ENCODE results near the gene PFDN1.

Gene PFDN1

DNA sequence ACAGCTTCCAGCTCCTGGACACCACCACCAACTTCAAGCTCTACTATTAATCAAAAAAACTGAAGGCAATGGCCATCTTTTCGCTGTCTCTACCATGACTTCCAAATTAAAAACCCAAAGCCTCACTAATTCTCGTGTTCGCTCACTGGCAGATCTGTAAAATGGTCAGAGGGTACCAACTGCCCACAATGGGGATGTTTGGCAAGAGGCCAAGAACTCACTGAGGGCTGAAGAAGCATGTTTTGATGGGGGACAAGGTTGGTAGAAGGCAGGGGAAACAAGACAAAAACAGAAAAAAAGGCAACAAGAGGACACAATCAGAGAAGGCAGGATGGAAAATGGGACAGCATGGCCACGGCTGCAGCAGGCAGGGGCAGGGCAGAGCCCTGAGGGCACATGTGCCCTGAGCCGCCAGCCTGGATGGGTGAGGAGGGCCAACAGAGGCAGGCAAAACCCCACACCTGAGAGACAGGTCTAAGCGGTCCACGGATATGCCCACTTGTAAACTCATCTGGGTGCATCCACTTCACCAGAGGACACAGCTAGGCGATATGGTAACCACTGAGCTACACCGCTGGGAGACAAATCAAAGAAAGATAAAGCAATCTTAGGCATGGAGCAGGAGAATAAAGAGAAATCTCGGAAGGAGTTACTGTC, 50.3 kb downstream of the PFDN1 start:
- peaks cover 3% of the 10 kb centered on the region for H3K4me1 ChIP-seq (ENCODE audit: control insufficient read depth, insufficient read depth, low read length)
- no peaks in the 10 kb centered on the region for H3K27me3 ChIP-seq (ENCODE audit: control insufficient read depth, insufficient read depth, low read length, poor library complexity, severe bottlenecking)
- H3K9me3 ChIP-seq (ENCODE audit: control insufficient read depth, low read length): no peaks in the 10 kb centered on the region
- H3K36me3 ChIP-seq (ENCODE audit: control insufficient read depth, insufficient read depth, low read length): no peaks in the 10 kb centered on the region
- H3K4me3 ChIP-seq (ENCODE audit: insufficient read depth, low read depth, low read length): no peak overlapping the region
- 95% methylated on average over 10 of the region's 10 CpGs for WGBS, 2 experiments
- H3K27ac ChIP-seq (ENCODE audit: insufficient read depth, low read depth, low read length, poor library complexity, severe bottlenecking): no peak overlapping the region

- Histone ChIP-seq H3K36me3 (ENCODE audit: control insufficient read depth, insufficient read depth, low read length) (no peaks in the 10 kb centered on the region), H3K27me3 (ENCODE audit: control insufficient read depth, insufficient read depth, low read length, poor library complexity, severe bottlenecking) (no peaks in the 10 kb centered on the region), H3K27ac (ENCODE audit: insufficient read depth, low read depth, low read length, poor library complexity, severe bottlenecking) (no peak overlapping the region), H3K4me3 (ENCODE audit: insufficient read depth, low read depth, low read length) (no peak overlapping the region), H3K4me1 (ENCODE audit: control insufficient read depth, insufficient read depth, low read length) (peaks cover 3% of the 10 kb centered on the region), H3K9me3 (ENCODE audit: control insufficient read depth, low read length) (no peaks in the 10 kb centered on the region)
- 87 to 92% methylated on average over 5 of the region's 5 CpGs for WGBS, 2 experiments
Measured at GRCh38 chr5:140251527-140251973, 51.4 kb downstream of the PFDN1 start.

- no peak overlapping the region for H3K27ac ChIP-seq (ENCODE audit: insufficient read depth, low read depth, low read length, poor library complexity, severe bottlenecking)
- H3K4me1 ChIP-seq (ENCODE audit: control insufficient read depth, insufficient read depth, low read length): peaks cover 3% of the 10 kb centered on the region
- H3K4me3 ChIP-seq (ENCODE audit: insufficient read depth, low read depth, low read length): no peak overlapping the region
- no peaks in the 10 kb centered on the region for H3K9me3 ChIP-seq (ENCODE audit: control insufficient read depth, low read length)
- H3K27me3 ChIP-seq (ENCODE audit: control insufficient read depth, insufficient read depth, low read length, poor library complexity, severe bottlenecking): no peaks in the 10 kb centered on the region
- 92 to 94% methylated on average over 6 of the region's 6 CpGs for WGBS, 2 experiments
- no peaks in the 10 kb centered on the region for H3K36me3 ChIP-seq (ENCODE audit: control insufficient read depth, insufficient read depth, low read length)
Measured at GRCh38 chr5:140250386-140250785, 52.5 kb downstream of the PFDN1 start.

- Histone ChIP-seq H3K4me1 (ENCODE audit: control insufficient read depth, insufficient read depth, low read length) (peaks cover 7% of the 10 kb centered on the region), H3K27ac (ENCODE audit: insufficient read depth, low read depth, low read length, poor library complexity, severe bottlenecking) (no peak overlapping the region), H3K36me3 (ENCODE audit: control insufficient read depth, insufficient read depth, low read length) (no peaks in the 10 kb centered on the region), H3K9me3 (ENCODE audit: control insufficient read depth, low read length) (no peaks in the 10 kb centered on the region), H3K27me3 (ENCODE audit: control insufficient read depth, insufficient read depth, low read length, poor library complexity, severe bottlenecking) (no peaks in the 10 kb centered on the region), H3K4me3 (ENCODE audit: insufficient read depth, low read depth, low read length) (no peak overlapping the region)
- WGBS, 2 experiments: 92 to 93% methylated on average over 4 to 5 of the region's 5 CpGs
Measured at GRCh38 chr5:140249536-140249935, 53.4 kb downstream of the PFDN1 start.

DNA sequence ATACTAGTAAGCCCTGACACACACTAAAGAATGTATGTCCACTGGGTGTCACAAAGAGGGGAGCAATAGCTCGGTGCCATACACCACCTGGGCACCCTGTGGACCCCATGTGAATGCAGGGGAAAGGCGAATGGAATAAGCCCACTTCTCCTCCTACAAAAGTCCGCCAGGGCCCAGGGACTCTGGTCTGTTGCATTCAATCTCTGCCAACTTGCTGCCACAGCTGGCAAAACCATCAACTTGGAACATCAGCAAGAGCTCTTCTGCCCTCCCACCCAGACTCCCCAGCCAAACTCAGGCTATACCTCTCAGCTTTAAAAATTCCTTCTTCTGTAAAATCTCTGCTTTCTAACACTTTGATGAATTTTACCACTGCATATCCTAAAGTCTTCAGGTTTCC, 54.5 kb downstream of the PFDN1 start:
- Histone ChIP-seq H3K27me3 (ENCODE audit: control insufficient read depth, insufficient read depth, low read length, poor library complexity, severe bottlenecking) (no peaks in the 10 kb centered on the region), H3K27ac (ENCODE audit: insufficient read depth, low read depth, low read length, poor library complexity, severe bottlenecking) (no peak overlapping the region), H3K9me3 (ENCODE audit: control insufficient read depth, low read length) (no peaks in the 10 kb centered on the region), H3K36me3 (ENCODE audit: control insufficient read depth, insufficient read depth, low read length) (no peaks in the 10 kb centered on the region), H3K4me1 (ENCODE audit: control insufficient read depth, insufficient read depth, low read length) (peaks cover 4% of the 10 kb centered on the region), H3K4me3 (ENCODE audit: insufficient read depth, low read depth, low read length) (no peak overlapping the region)
- 79 to 80% methylated on average over 3 of the region's 3 CpGs for WGBS, 2 experiments

- 92% methylated on average over 8 of the region's 8 CpGs for WGBS, 2 experiments
- H3K9me3 ChIP-seq (ENCODE audit: control insufficient read depth, low read length): no peaks in the 10 kb centered on the region
- no peak overlapping the region for H3K4me3 ChIP-seq (ENCODE audit: insufficient read depth, low read depth, low read length)
- no peak overlapping the region for H3K27ac ChIP-seq (ENCODE audit: insufficient read depth, low read depth, low read length, poor library complexity, severe bottlenecking)
- no peaks in the 10 kb centered on the region for H3K36me3 ChIP-seq (ENCODE audit: control insufficient read depth, insufficient read depth, low read length)
- peaks cover 4% of the 10 kb centered on the region for H3K4me1 ChIP-seq (ENCODE audit: control insufficient read depth, insufficient read depth, low read length)
- no peaks in the 10 kb centered on the region for H3K27me3 ChIP-seq (ENCODE audit: control insufficient read depth, insufficient read depth, low read length, poor library complexity, severe bottlenecking)
Measured at GRCh38 chr5:140246378-140247122, 56.4 kb downstream of the PFDN1 start.

DNA sequence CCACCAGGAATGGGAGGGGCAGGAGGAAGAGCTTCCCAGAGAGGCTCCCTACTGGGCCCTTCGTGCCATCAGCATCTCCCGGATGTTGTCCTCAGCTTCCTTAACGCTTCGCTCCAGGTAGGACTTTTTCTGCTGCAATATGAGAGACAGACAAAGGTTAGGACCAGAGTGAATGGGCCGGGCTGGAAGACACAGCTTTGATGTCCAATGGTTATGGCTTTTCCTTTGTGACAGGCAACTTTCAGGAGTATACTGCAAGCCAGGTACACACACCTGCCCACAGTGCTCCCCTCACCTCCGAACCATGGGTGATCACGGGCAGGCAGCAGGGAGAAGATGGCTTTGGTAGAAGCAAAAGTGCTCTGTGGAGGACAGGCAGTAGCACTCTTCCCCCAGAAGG, 57.0 kb downstream of the PFDN1 start:
- Histone ChIP-seq H3K27me3 (ENCODE audit: control insufficient read depth, insufficient read depth, low read length, poor library complexity, severe bottlenecking) (no peaks in the 10 kb centered on the region), H3K4me3 (ENCODE audit: insufficient read depth, low read depth, low read length) (no peak overlapping the region), H3K27ac (ENCODE audit: insufficient read depth, low read depth, low read length, poor library complexity, severe bottlenecking) (no peak overlapping the region), H3K4me1 (ENCODE audit: control insufficient read depth, insufficient read depth, low read length) (peaks cover 8% of the 10 kb centered on the region), H3K9me3 (ENCODE audit: control insufficient read depth, low read length) (no peaks in the 10 kb centered on the region), H3K36me3 (ENCODE audit: control insufficient read depth, insufficient read depth, low read length) (no peaks in the 10 kb centered on the region)
- WGBS, 2 experiments: 84 to 85% methylated on average over 7 of the region's 7 CpGs

DNA sequence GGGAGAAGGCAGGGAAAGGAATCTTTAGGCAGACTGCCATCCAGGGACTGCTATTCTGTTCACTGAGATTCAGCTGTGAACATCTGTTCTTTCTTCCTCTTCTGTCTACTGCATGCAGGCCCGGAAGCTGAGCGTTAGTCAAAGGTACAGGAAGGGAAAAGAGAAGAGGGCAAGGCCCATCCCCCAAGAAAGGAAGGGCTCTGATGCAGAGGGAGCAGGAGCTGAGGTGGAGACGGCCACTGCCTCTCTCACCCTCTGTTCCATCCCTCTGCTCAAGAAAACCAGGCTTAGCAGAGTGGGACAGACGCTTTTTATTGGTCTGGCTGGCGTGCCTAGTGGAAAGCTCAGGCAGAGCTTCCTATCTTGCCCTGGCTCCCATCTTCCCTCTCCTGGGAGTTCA, 57.6 kb downstream of the PFDN1 start:
- no peaks in the 10 kb centered on the region for H3K9me3 ChIP-seq (ENCODE audit: control insufficient read depth, low read length)
- peaks cover 12% of the 10 kb centered on the region for H3K4me1 ChIP-seq (ENCODE audit: control insufficient read depth, insufficient read depth, low read length)
- H3K27ac ChIP-seq (ENCODE audit: insufficient read depth, low read depth, low read length, poor library complexity, severe bottlenecking): no peak overlapping the region
- H3K27me3 ChIP-seq (ENCODE audit: control insufficient read depth, insufficient read depth, low read length, poor library complexity, severe bottlenecking): no peaks in the 10 kb centered on the region
- 93 to 94% methylated on average over 5 of the region's 5 CpGs for WGBS, 2 experiments
- H3K36me3 ChIP-seq (ENCODE audit: control insufficient read depth, insufficient read depth, low read length): no peaks in the 10 kb centered on the region
- H3K4me3 ChIP-seq (ENCODE audit: insufficient read depth, low read depth, low read length): no peak overlapping the region

DNA sequence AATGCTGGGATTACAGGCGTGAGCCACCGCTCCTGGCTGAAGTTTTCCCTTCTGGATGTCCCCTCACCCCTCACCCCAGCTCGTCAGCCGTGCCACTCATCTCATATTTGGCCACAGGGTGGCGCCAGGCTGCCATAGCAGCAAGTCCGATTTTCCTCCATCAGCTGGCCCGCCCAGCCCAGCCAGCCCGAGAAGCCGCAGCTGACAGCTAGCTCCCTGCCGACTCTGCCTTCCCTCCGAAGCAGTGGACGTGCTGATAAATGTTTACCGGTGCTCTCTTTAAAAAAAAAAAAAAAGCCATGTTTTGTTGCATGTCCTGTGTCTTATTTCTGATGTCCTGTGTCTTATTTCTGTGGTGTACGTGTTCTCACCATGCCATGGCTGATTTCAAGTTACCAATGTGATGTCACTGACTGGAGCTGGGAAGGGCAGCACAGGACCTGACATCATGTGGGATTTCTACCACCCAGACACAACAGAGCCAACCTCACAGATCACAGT, 58.3 kb downstream of the PFDN1 start:
- H3K27ac ChIP-seq (ENCODE audit: insufficient read depth, low read depth, low read length, poor library complexity, severe bottlenecking): no peak overlapping the region
- no peaks in the 10 kb centered on the region for H3K27me3 ChIP-seq (ENCODE audit: control insufficient read depth, insufficient read depth, low read length, poor library complexity, severe bottlenecking)
- H3K9me3 ChIP-seq (ENCODE audit: control insufficient read depth, low read length): no peaks in the 10 kb centered on the region
- H3K4me1 ChIP-seq (ENCODE audit: control insufficient read depth, insufficient read depth, low read length): peaks cover 12% of the 10 kb centered on the region
- no peak overlapping the region for H3K4me3 ChIP-seq (ENCODE audit: insufficient read depth, low read depth, low read length)
- no peaks in the 10 kb centered on the region for H3K36me3 ChIP-seq (ENCODE audit: control insufficient read depth, insufficient read depth, low read length)
- 28 to 32% methylated on average over 14 of the region's 14 CpGs for WGBS, 2 experiments

GRCh38 chr5:140243706-140244250, 59.1 kb downstream of the PFDN1 start:
- Histone ChIP-seq H3K27me3 (ENCODE audit: control insufficient read depth, insufficient read depth, low read length, poor library complexity, severe bottlenecking) (no peaks in the 10 kb centered on the region), H3K9me3 (ENCODE audit: control insufficient read depth, low read length) (no peaks in the 10 kb centered on the region), H3K27ac (ENCODE audit: insufficient read depth, low read depth, low read length, poor library complexity, severe bottlenecking) (no peak overlapping the region), H3K36me3 (ENCODE audit: control insufficient read depth, insufficient read depth, low read length) (no peaks in the 10 kb centered on the region), H3K4me1 (ENCODE audit: control insufficient read depth, insufficient read depth, low read length) (peaks cover 12% of the 10 kb centered on the region), H3K4me3 (ENCODE audit: insufficient read depth, low read depth, low read length) (no peak overlapping the region)
- WGBS, 2 experiments: 85 to 89% methylated on average over 4 of the region's 4 CpGs
